GM23338 (cell line): ENCODE measurements around the gene UBE2D4.

Source experiments
- CREB1 ChIP-seq: fragments of 250-450 bp; sonication (Bioruptor Pico); IDR thresholded peaks from 2 replicates; pipeline ENCODE4 v1.5.0; 2020; ENCODE audit warnings: low read depth, mild to moderate bottlenecking, moderate library complexity
- EZH2 ChIP-seq: fragments of 200-600 bp; sonication (generic); IDR thresholded peaks from one replicate; pipeline ENCODE4 v1.8.0; 2017; ENCODE audit warnings: antibody characterized with exemption, mild to moderate bottlenecking, low read depth; ENCODE audit not compliant: unreplicated experiment
- POLR2AphosphoS5 ChIP-seq: IDR thresholded peaks from 2 replicates; pipeline ENCODE4 v1.6.1; 2016; ENCODE audit warnings: antibody characterized with exemption, low read depth
- REST ChIP-seq: IDR thresholded peaks from one replicate; pipeline ENCODE4 v1.6.1; 2018; ENCODE audit warnings: antibody characterized with exemption; ENCODE audit not compliant: unreplicated experiment
- TF ChIP-seq, protein P1 (sequence below), 2 experiments: fragments of 200-600 bp in 1 of 2; sonication (generic) in 1 of 2; conservative IDR thresholded peaks; 2 replicates each; pipeline versions ENCODE4 v1.5.1 to v1.6.1; 2016 to 2017; ENCODE audit warnings: antibody characterized with exemption in 2 of 2, low read depth in 2 of 2, mild to moderate bottlenecking in 2 of 2, moderate library complexity in 1 of 2
- TF ChIP-seq, protein P2 (sequence below): IDR thresholded peaks from 2 replicates; pipeline ENCODE4 v1.6.1; 2016; ENCODE audit warnings: antibody characterized with exemption

GRCh38 chr7:43902542-43903054 is 23.6 kb upstream of the UBE2D4 start:
- TF ChIP-seq, protein P1, sequence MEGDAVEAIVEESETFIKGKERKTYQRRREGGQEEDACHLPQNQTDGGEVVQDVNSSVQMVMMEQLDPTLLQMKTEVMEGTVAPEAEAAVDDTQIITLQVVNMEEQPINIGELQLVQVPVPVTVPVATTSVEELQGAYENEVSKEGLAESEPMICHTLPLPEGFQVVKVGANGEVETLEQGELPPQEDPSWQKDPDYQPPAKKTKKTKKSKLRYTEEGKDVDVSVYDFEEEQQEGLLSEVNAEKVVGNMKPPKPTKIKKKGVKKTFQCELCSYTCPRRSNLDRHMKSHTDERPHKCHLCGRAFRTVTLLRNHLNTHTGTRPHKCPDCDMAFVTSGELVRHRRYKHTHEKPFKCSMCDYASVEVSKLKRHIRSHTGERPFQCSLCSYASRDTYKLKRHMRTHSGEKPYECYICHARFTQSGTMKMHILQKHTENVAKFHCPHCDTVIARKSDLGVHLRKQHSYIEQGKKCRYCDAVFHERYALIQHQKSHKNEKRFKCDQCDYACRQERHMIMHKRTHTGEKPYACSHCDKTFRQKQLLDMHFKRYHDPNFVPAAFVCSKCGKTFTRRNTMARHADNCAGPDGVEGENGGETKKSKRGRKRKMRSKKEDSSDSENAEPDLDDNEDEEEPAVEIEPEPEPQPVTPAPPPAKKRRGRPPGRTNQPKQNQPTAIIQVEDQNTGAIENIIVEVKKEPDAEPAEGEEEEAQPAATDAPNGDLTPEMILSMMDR (conservative IDR thresholded peaks at IDR 0.05; ENCODE audit: low read depth in 2 of 2), result no peak
- TF ChIP-seq REST, result no peak
- no peak for TF ChIP-seq EZH2
- no peak for TF ChIP-seq POLR2AphosphoS5
- TF ChIP-seq, protein P2, sequence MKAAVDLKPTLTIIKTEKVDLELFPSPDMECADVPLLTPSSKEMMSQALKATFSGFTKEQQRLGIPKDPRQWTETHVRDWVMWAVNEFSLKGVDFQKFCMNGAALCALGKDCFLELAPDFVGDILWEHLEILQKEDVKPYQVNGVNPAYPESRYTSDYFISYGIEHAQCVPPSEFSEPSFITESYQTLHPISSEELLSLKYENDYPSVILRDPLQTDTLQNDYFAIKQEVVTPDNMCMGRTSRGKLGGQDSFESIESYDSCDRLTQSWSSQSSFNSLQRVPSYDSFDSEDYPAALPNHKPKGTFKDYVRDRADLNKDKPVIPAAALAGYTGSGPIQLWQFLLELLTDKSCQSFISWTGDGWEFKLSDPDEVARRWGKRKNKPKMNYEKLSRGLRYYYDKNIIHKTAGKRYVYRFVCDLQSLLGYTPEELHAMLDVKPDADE, result no peak
- TF ChIP-seq CREB1 (CRISPR knock-in tag), result no peak
